Activated CD4-positive, alpha-beta T cell treated with anti-CD3 and anti-CD28 coated beads, Interleukin-2, amount 50 U/mL, for 48 hours (primary cell): ENCODE data around the gene DNAH17.

Experiments used
- DNase-seq, 2 experiments: peaks; one replicate each; pipeline ENCODE4 v3.0.0-alpha.2; 2020

DNAH17 gene

GRCh38 chr17:78449983-78450595, 127.1 kb downstream of the DNAH17 start:
- no peak for DNase-seq

- DNase-seq = peak in 1 of 2 experiments; percentile 19
Observed at GRCh38 chr17:78448356-78448993, 128.7 kb downstream of the DNAH17 start.

- no peak for DNase-seq
Observed at GRCh38 chr17:78446833-78447232, 130.4 kb downstream of the DNAH17 start.

GRCh38 chr17:78444392-78444791, 132.8 kb downstream of the DNAH17 start:
- DNase-seq = no peak

GRCh38 chr17:78442648-78443218, 134.5 kb downstream of the DNAH17 start:
- no peak for DNase-seq

- DNase-seq = no peak
Observed at GRCh38 chr17:78441271-78441971, 135.8 kb downstream of the DNAH17 start.

GRCh38 chr17:78438694-78439325, 138.4 kb downstream of the DNAH17 start:
- no peak for DNase-seq

- no peak for DNase-seq
Observed at GRCh38 chr17:78438271-78438691, 138.9 kb downstream of the DNAH17 start.

GRCh38 chr17:78437508-78438169, 139.6 kb downstream of the DNAH17 start:
- DNase-seq = no peak

GRCh38 chr17:78435330-78436005, 141.7 kb downstream of the DNAH17 start:
- DNase-seq = no peak

- no peak for DNase-seq
Observed at GRCh38 chr17:78434455-78435329, 142.5 kb downstream of the DNAH17 start.

GRCh38 chr17:78433780-78434335, 143.3 kb downstream of the DNAH17 start:
- no peak for DNase-seq

- no peak for DNase-seq
Observed at GRCh38 chr17:78433013-78433727, 144.0 kb downstream of the DNAH17 start.

GRCh38 chr17:78432226-78433012, 144.8 kb downstream of the DNAH17 start:
- no peak for DNase-seq

GRCh38 chr17:78431692-78431958, 145.6 kb downstream of the DNAH17 start:
- DNase-seq = no peak

- no peak for DNase-seq
Observed at GRCh38 chr17:78430892-78431691, 146.1 kb downstream of the DNAH17 start.

GRCh38 chr17:78429618-78429995, 147.6 kb downstream of the DNAH17 start:
- no peak for DNase-seq

GRCh38 chr17:78428836-78429617, 148.2 kb downstream of the DNAH17 start:
- DNase-seq = no peak
